A549 (cell line): ENCODE results near the gene SAT1. TPM values are rescaled to one million over a fixed set of nuclear protein-coding genes. Genes with fewer than 3 reads are reported as not detected.

Experiments used
- ATAC-seq, 2 experiments: fragments of 200-7000 bp in 1 of 2; fragments of >200 bp in 1 of 2; cut with Nextera tagmentation in 1 of 2; cut with Tn5 transposase in 1 of 2; 3 replicates each; pipeline versions ENCODE4 v1.8.0 to v1.9.1; 2018 to 2020; ENCODE audit warnings: mild to moderate bottlenecking in 1 of 2, moderate library complexity in 1 of 2
- CTCF ChIA-PET: fragments of 300-600 bp; sonication (Branson Sonifier 250); formaldehyde crosslinking; extraction: SDS; loops from one replicate; lab custom pipeline; 2021; ENCODE audit warnings: antibody characterized with exemption, inconsistent platforms; lab: Yijun Ruan, JAX
- POLR2A ChIA-PET: fragments of 350-600 bp; formaldehyde crosslinking; extraction: SDS; loops from one replicate; lab custom pipeline; 2021; ENCODE audit warnings: antibody characterized with exemption, inconsistent platforms; lab: Yijun Ruan, JAX
- DNase-seq, 2 experiments: peaks; one replicate each; pipeline versions ENCODE4 v3.0.0 to v3.0.0-alpha.2; 2011 to 2016; ENCODE audit warnings: low read depth in 1 of 2, low spot score in 1 of 2
- FAIRE-seq: peaks from 2 replicates; lab custom pipeline; 2011; peaks lifted over from hg19 to GRCh38; lab: Jason Lieb, UNC
- H3K27ac ChIP-seq, 2 experiments: fragments of >200 bp; sonication (Bioruptor Twin); formaldehyde crosslinking; 3 replicates each; pipeline ENCODE4 v1.5.1; 2016 to 2017
- H3K4me1 ChIP-seq: fragments of >200 bp; sonication (Bioruptor Twin); formaldehyde crosslinking; 3 replicates; pipeline ENCODE4 v1.6.1; 2016
- H3K4me2 ChIP-seq: fragments of >200 bp; sonication (Bioruptor Twin); formaldehyde crosslinking; 3 replicates; pipeline ENCODE4 v1.6.1; 2016
- H3K4me3 ChIP-seq: fragments of >200 bp; sonication (Bioruptor Twin); formaldehyde crosslinking; 3 replicates; pipeline ENCODE4 v1.5.1; 2016
- H3K9me3 ChIP-seq: fragments of >200 bp; sonication (Bioruptor Twin); formaldehyde crosslinking; 3 replicates; pipeline ENCODE4 v1.6.1; 2016
- ATOH8 ChIP-seq: fragments of 250-450 bp; sonication (Bioruptor Pico); IDR thresholded peaks from 2 replicates; pipeline ENCODE4 v1.5.0; 2020; ENCODE audit warnings: low read depth, mild to moderate bottlenecking, moderate library complexity
- BCL3 ChIP-seq: fragments of >200 bp; sonication (Bioruptor Twin); formaldehyde crosslinking; IDR thresholded peaks from 3 replicates; pipeline ENCODE4 v1.6.1; 2016
- CBX2 ChIP-seq: fragments of 200-600 bp; sonication (generic); IDR thresholded peaks from 2 replicates; pipeline ENCODE4 v1.6.1; 2016; ENCODE audit warnings: low read depth, mild to moderate bottlenecking, borderline replicate concordance
- CHD4 ChIP-seq: fragments of 200-600 bp; sonication (generic); IDR thresholded peaks from 2 replicates; pipeline ENCODE4 v1.6.1; 2016; ENCODE audit warnings: antibody characterized with exemption, mild to moderate bottlenecking, borderline replicate concordance
- CTCF ChIP-seq: fragments of >200 bp; sonication (Bioruptor Twin); formaldehyde crosslinking; IDR thresholded peaks from 3 replicates; pipeline ENCODE4 v1.5.1; 2016
- EHF ChIP-seq: fragments of 250-450 bp; sonication (Bioruptor Pico); IDR thresholded peaks from 2 replicates; pipeline ENCODE4 v1.5.0; 2020; ENCODE audit warnings: mild to moderate bottlenecking
- FOSB ChIP-seq: fragments of 250-450 bp; sonication (Bioruptor Pico); IDR thresholded peaks from 2 replicates; pipeline ENCODE4 v1.5.0; 2020; ENCODE audit warnings: mild to moderate bottlenecking, moderate library complexity
- HMGXB4 ChIP-seq: fragments of 250-450 bp; sonication (Bioruptor Pico); IDR thresholded peaks from 2 replicates; pipeline ENCODE4 v1.5.0; 2021; ENCODE audit warnings: mild to moderate bottlenecking, moderate library complexity, borderline replicate concordance
- HOXA7 ChIP-seq: fragments of 250-450 bp; sonication (Bioruptor Pico); IDR thresholded peaks from 2 replicates; pipeline ENCODE4 v1.5.0; 2020; ENCODE audit warnings: mild to moderate bottlenecking, moderate library complexity
- HOXB5 ChIP-seq: fragments of 250-450 bp; sonication (Bioruptor Pico); IDR thresholded peaks from 2 replicates; pipeline ENCODE4 v1.5.0; 2020; ENCODE audit warnings: mild to moderate bottlenecking, moderate library complexity
- JUN ChIP-seq, 2 experiments: fragments of >200 bp; sonication (Bioruptor Twin); formaldehyde crosslinking; IDR thresholded peaks; 2 replicates in 1 of 2; 3 replicates in 1 of 2; pipeline ENCODE4 v1.6.1; 2016 to 2017
- KDM5A ChIP-seq: fragments of 200-600 bp; sonication (generic); IDR thresholded peaks from 2 replicates; pipeline ENCODE4 v1.6.1; 2016; ENCODE audit warnings: antibody characterized with exemption, mild to moderate bottlenecking
- MAFK ChIP-seq: fragments of 450-650 bp; IDR thresholded peaks from 2 replicates; pipeline ENCODE4 v1.6.1; 2014; ENCODE audit not compliant: partially characterized antibody
- MAX ChIP-seq: IDR thresholded peaks from 2 replicates; pipeline ENCODE4 v1.6.1; 2012
- MAZ ChIP-seq: fragments of 150-350 bp; IDR thresholded peaks from 2 replicates; pipeline ENCODE4 v1.6.1; 2014; ENCODE audit warnings: antibody characterized with exemption, low read depth, low read length, borderline replicate concordance
- NFE2L2 ChIP-seq: fragments of 150-350 bp; conservative IDR thresholded peaks from 2 replicates; pipeline ENCODE4 v1.6.1; 2014; ENCODE audit warnings: low read length
- NPAS2 ChIP-seq: fragments of 250-450 bp; sonication (Bioruptor Pico); IDR thresholded peaks from 2 replicates; pipeline ENCODE4 v1.8.0; 2022; ENCODE audit warnings: mild to moderate bottlenecking, moderate library complexity, borderline replicate concordance
- POLR2AphosphoS2 ChIP-seq: conservative IDR thresholded peaks from 2 replicates; pipeline ENCODE4 v1.6.1; 2012; ENCODE audit warnings: low read length, improper control_type of control experiment, inconsistent platforms
- RARB ChIP-seq: fragments of 250-450 bp; sonication (Bioruptor Pico); IDR thresholded peaks from 2 replicates; pipeline ENCODE4 v1.8.0; 2021; ENCODE audit warnings: mild to moderate bottlenecking, moderate library complexity
- RNF2 ChIP-seq: fragments of 200-600 bp; sonication (generic); IDR thresholded peaks from 2 replicates; pipeline ENCODE4 v1.6.1; 2016; ENCODE audit warnings: low read depth, mild to moderate bottlenecking, antibody characterized with exemption, moderate library complexity, borderline replicate concordance
- SMC3 ChIP-seq: fragments of >200 bp; sonication (Bioruptor Twin); formaldehyde crosslinking; IDR thresholded peaks from 3 replicates; pipeline ENCODE4 v1.6.1; 2018; ENCODE audit warnings: inconsistent platforms
- ZNF302 ChIP-seq: fragments of 250-450 bp; sonication (Bioruptor Pico); IDR thresholded peaks from 2 replicates; pipeline ENCODE4 v1.9.0; 2021; ENCODE audit warnings: inconsistent platforms, mild to moderate bottlenecking, moderate library complexity
- WGBS: methylation state at CpG from one replicate; pipeline ENCODE4 v1.1.6; 2017; ENCODE audit errors: missing lambda C conversion rate; 5-methylcytosine and 5-hydroxymethylcytosine counted together
- polyA plus RNA-seq, 4 experiments: library from polyadenylated mRNA; depleted of rRNA in 3 of 4; stranded (reverse); fragments of >200 nt; fragmentation: RNase III in 1 of 4; extraction: RNeasy Plus Mini Kit Qiagen cat#74134 plus additional on column Dnase treatment in 1 of 4; gene quantifications; 2 replicates in 3 of 4; 3 replicates in 1 of 4; pipeline ENCODE4 v1.2.3, GENCODE V29; 2011 to 2017

The SAT1 gene
- polyA plus RNA-seq, 2 of the 4 experiments (the other 2 are of a cell fraction) = 585 to 3,185 TPM

- H3K4me1 ChIP-seq = peaks cover 23% of the 10 kb centered on the region; the same call in 2 of the 3 replicates
- 0 out of 6 replicates have a peak, but pooled peaks of 1 of the 2 experiments have one; percentile 1 for ATAC-seq
- no peak overlapping the region for H3K4me2 ChIP-seq
- TF ChIP-seq NPAS2 (no peak), MAFK (peak; percentile 67)
- TF ChIP-seq, all 56 proteins: peak for 1
- ChIA-PET POLR2A (interaction anchor here (4.3 kb wide), 1 partner anchor 112 kb away, joined by 38 read pairs; no protein-coding TSS in a partner anchor), CTCF (interaction anchor here (0.6 to 4.7 kb wide), 3 partner anchors 10 to 113 kb away, joined by 3 to 42 read pairs (median 4); no protein-coding TSS in a partner anchor)
- Histone ChIP-seq H3K4me3 (no peak overlapping the region), H3K27ac (peak overlapping the region; percentile 80 to 84), H3K9me3 (no peaks in the 10 kb centered on the region)
- 88% methylated on average over 5 of the region's 8 CpGs for WGBS
- no peak for FAIRE-seq
- no peak for DNase-seq
These were observed 6.6 kb downstream of the SAT1 start for GRCh38 chrX:23789386-23790154.

GRCh38 chrX:23790155-23790497 is 7.2 kb downstream of the SAT1 start:
- H3K27ac ChIP-seq = peak overlapping the region; percentile 80 to 84; a peak in 5 of 6 replicates
- POLR2A ChIA-PET = no interaction called here
- H3K4me3 ChIP-seq = no peak overlapping the region
- WGBS = 93% methylated on average over 10 of the region's 11 CpGs
- no peak overlapping the region for H3K4me2 ChIP-seq
- no peak for DNase-seq
- FAIRE-seq = no peak
- no peaks in the 10 kb centered on the region for H3K9me3 ChIP-seq
- no peak for ATAC-seq
- TF ChIP-seq FOSB (CRISPR knock-in tag) (no peak), BCL3 (no peak), MAX (no peak), CBX2 (no peak), ATOH8 (CRISPR knock-in tag) (no peak), ZNF302 (CRISPR knock-in tag) (no peak)
- CTCF ChIA-PET = interaction anchor here (0.6 to 4.7 kb wide), 2 partner anchors 112 to 118 kb away, joined by 4 to 42 read pairs; no protein-coding TSS in a partner anchor
- H3K4me1 ChIP-seq = peaks cover 23% of the 10 kb centered on the region; the same call in 2 of the 3 replicates

- no peak for ATAC-seq
- 79% methylated on average over 6 of the region's 6 CpGs for WGBS
- H3K4me3 ChIP-seq = no peak overlapping the region
- H3K4me1 ChIP-seq = peaks cover 25% of the 10 kb centered on the region; the same call in 2 of the 3 replicates
- no peak for FAIRE-seq
- peak overlapping the region; percentile 60 to 64 for H3K27ac ChIP-seq
- ChIA-PET CTCF (interaction anchor here (0.6 to 1.7 kb wide), 5 partner anchors 9 to 261 kb away, joined by 3 to 9 read pairs (median 4); partner anchors contain the start of gene SAT1), POLR2A (interaction anchor here (1.2 to 1.5 kb wide), 2 partner anchors 9 to 10 kb away, joined by 5 to 7 read pairs; partner anchors contain the start of gene SAT1)
- H3K4me2 ChIP-seq = 0 out of 3 replicates have a peak overlapping the region, but pooled peaks have one; percentile 0
- TF ChIP-seq EHF (no peak), CTCF (no peak), HOXB5 (CRISPR knock-in tag) (no peak), RNF2 (no peak), ATOH8 (CRISPR knock-in tag) (no peak), HOXA7 (no peak), POLR2AphosphoS2 (no peak), HMGXB4 (no peak), SMC3 (no peak), RARB (no peak), MAZ (no peak), KDM5A (no peak), JUN (IDR thresholded peaks at IDR 0.05) (no peak), CHD4 (no peak), NFE2L2 (no peak)
- H3K9me3 ChIP-seq = no peaks in the 10 kb centered on the region
- no peak for DNase-seq
These were observed 10.0 kb downstream of the SAT1 start for GRCh38 chrX:23792861-23793553.
